Tongue (tissue), 2 donors: ENCODE results near the gene PDIA5. TPM values are rescaled to one million over a fixed set of nuclear protein-coding genes. Genes with fewer than 3 reads are reported as not detected.

ENCODE experiments used
- DNase-seq: peaks from one replicate; pipeline ENCODE4 v3.0.0-alpha.2; 2015
- total RNA-seq: library from RNA; depleted of rRNA; stranded (reverse); fragments of >200 nt; gene quantifications from one replicate; pipeline ENCODE4 v1.2.3, GENCODE V29; 2014

Gene PDIA5
- total RNA-seq, 1 donor from 2014 or later, result 18.5 TPM

GRCh38 chr3:123042413-123042812, 24.4 kb upstream of the PDIA5 start:
- peak; percentile 55 for DNase-seq

DNA sequence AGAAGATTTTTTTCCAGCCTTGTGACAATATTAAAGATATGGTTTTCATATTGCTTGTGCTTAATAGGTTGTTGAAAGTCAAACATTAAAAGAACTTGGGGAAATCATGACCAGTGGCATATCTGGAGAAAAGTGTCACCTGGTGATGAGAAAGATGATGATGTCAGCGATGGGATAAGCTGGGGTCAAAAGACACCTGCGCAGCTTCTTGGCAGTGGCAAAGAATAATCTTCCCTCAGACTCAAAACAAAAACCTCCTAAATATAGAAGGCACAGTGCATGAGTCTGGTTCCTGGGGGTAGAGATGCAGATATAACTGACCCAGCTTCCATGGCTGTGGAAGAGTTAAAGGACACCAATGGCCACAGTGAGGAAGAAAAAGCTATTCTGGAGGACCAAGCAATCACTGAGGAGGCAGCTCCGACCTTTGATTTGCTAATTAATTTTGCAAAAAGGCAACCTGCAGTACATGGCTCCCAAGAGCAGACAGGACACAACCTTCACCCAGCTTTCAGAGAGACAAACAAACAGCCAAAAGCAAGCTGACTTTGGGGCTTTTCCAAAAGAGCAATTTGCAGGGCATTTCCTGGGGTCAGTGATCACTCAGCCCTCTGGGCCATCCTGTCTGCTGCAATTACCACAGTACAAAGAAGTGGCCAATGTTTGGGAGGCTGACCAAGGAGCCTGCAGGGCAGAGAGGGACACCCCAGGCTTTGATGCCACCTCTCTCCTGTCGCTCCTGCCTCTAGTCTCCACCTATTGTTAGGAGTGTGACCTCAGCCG, 21.7 kb upstream of the PDIA5 start:
- no peak for DNase-seq

GRCh38 chr3:123046262-123047061, 20.4 kb upstream of the PDIA5 start:
- DNase-seq, result no peak

DNA sequence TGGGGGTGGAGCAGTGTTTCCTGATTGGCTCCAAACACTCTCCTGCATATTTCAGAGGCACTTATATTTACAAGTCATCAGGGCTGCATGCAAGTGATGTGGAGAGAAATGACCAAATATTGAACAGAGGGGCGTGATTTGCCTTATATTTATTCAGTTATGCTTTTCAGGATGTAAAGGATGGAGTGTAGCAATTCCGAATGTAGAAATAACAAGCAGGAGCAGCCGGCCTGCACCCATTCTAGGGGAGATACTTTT, 19.8 kb upstream of the PDIA5 start:
- DNase-seq, result no peak

- DNase-seq, result no peak
Observed at GRCh38 chr3:123048480-123049237, 18.2 kb upstream of the PDIA5 start.

- no peak for DNase-seq
Observed at GRCh38 chr3:123050666-123051065, 16.2 kb upstream of the PDIA5 start.

DNA sequence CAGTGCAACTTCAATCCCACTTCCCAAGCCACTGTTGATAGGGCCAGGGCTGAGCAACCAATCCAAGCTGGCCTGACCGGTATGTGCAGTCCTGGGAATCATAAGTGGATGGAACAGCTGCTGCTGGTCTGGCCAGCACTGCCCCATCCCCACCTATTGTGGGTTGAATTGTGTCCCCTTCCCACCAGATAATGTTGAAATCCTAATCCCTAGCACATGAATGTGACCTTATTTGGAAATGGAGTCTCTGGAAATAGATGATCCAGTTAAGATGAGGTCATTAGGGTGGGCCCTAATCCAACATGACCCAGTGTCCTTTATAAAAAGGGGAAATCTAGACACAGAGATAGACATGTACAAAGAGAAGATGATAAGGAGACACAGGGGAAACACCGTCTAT, 13.7 kb upstream of the PDIA5 start:
- DNase-seq, result peak; percentile 64

DNA sequence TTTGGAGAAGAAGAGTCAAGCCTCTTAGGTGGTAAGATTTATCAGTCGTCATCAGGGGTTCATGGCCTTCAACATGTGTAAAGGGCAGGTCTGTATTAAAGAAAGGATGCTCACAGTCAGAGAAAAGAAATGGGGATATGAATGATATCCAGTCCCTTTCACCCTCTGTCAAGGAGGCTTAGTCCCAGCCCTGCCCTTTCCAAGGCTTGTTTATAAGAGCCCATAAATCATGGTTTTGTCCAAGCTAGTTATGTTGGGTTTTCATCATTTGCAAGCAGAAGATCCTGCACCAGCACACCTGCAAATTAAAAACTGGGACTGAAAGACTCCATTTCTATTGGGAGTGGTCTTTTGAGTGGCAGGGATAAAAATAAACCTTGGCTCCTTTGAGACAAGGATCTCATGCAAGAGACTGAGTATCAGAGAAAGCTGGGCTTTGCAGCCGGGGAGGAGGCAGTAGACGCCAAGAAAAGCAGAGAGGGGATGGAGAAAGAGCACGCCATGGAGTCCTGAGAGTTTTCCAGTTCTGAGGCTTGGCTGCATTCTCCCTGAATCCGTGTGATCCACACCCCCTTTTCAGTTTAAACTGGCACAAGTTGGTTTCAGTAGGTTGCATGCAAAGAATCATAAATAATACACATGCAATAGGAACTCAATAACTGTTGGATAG, 12.6 kb upstream of the PDIA5 start:
- DNase-seq, result peak; percentile 38

DNA sequence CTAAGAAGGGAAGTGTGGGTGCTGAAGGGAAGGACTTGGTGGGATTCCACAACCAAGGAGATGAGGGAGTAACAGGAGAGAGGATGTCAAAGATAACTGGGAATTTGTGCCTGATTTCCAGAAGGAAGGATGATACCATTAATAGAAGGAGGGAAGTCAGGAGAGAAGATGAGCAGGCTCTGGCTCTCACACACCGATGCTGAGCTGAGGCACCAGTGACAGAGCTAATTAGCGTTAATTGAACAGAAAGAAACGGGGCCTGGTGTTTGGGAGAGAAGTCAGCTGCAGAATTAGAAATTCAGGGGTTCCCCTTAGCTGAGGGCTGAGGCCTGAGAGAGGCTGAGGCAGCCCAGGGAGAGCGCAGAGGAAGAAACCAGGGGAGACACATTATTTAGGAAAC, 11.9 kb upstream of the PDIA5 start:
- DNase-seq, result no peak

GRCh38 chr3:123055352-123055751, 11.5 kb upstream of the PDIA5 start:
- no peak for DNase-seq

DNA sequence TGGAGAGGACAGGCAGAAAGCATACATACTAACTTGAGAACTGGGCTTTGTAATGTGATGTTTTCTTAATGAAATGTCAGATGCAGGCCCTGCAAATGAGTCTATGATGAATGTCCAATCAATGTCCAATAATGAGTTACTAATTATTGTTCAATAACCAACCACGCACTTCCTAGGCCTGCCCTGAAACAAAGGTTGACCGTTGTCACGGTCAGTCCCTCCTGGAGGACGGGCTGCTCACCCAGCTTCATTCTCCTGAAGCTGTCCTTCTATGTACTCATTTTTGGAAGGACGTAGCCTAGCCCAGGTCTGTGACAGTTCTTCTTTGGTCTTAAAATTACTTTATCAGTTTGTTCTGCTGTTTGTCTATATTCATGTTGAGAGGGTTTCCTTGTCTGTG, 8.3 kb upstream of the PDIA5 start:
- DNase-seq, result no peak

- no peak for DNase-seq
Observed at GRCh38 chr3:123060054-123060453, 6.8 kb upstream of the PDIA5 start.

GRCh38 chr3:123061856-123062255, 5.0 kb upstream of the PDIA5 start:
- no peak for DNase-seq

- DNase-seq, result no peak
Observed at GRCh38 chr3:123063034-123063433, 3.8 kb upstream of the PDIA5 start.

DNA sequence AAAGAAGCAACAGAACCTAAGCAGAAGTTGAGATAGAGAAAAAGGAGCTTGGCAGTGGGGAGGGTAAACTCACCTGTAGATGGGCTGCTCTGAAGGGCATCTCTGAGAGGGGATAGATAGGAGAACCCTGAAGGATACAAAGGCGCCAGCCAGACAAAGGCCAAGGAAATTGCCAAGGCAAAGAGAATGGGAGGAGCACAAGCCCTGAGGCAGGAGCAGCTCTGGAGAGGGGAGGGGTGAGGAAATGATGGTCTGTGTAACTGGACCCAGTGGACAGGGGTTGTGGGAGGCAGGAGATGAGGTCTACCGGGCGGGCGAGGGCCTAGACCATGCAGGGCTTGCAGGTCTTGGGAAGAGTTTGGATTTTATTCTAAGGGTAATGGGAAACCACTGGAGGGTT, 2.3 kb upstream of the PDIA5 start:
- no peak for DNase-seq

GRCh38 chr3:123064914-123065313, 1.9 kb upstream of the PDIA5 start:
- DNase-seq, result no peak

DNA sequence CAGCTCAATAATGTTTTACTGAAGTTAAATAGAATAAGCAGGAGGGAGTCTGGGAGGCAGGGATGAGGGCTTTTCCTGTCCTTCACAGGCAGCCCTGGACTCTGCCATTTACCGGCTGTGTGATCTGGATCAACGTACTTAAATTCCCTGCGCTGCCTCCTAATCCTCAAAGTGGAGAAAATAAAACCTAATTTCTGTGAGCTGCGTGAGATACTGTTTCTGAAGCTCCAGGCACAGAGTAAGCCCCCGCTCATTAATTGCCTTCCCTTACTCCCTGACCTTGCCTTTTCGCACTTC, 278 bp upstream of the PDIA5 start:
- no peak for DNase-seq

- DNase-seq, result peak; percentile 24
Observed at GRCh38 chr3:123067689-123068600, 1.1 kb downstream of the PDIA5 start.

DNA sequence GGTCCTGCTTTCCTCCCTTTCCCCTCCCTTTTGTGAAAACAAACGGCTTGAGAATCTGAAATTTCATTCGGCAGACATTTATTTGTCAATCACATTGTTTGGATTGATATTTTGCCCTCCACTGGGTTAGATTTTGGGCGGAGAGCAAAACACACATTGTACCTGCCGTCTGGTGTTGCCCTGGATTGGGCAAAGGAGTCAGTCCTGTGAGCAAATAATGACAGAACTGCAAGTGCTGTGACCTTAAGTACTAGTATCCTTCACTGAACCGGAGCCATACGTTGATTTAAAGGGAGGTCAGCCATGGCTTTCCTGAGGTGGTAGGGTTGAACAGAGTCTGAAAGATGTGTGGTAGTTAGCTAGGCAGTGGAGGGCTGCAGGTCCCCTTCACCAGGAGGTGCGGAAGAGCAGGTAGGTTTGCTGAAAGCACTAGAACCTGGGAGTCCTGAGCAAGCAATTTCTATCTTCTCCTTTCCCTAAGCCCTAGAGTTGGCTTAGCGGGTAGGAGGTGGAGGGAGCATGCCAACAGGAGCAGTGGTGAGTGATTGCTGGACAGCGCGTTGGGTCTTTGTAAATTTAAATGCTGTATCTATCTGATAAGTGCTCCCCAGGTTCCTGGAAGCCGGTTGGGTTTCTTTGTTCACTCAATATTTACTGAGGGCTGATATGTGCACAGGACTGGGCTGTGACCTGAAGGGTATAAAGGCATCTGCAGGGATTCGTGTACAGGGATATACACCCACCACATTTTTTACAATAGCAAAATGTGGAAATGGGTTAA, 2.0 kb downstream of the PDIA5 start:
- DNase-seq, result no peak

- DNase-seq, result no peak
Observed at GRCh38 chr3:123070510-123070909, 3.7 kb downstream of the PDIA5 start.

DNA sequence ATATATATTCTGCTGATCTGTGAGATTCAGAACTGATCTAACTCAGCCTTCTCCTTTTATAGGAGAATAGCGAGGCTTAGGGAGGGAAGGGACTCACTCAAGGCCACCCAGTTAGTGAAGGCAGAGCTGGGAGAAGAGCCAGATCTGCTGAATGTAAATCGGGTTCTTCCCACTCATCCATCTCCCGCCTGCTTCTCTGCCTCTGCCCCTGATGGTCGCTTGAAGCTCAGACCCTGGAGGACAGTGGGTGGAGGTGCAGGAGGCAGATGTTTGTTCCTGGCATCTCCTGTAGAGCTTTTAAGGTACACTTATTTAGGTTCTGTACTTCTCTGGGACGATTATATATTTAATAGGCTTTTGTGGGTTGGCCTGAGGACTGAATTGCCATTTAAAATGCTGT, 4.3 kb downstream of the PDIA5 start:
- no peak for DNase-seq
